Thyroid gland (tissue), 4 donors: ENCODE data around the gene ZNF320. TPM values are rescaled to one million over a fixed set of nuclear protein-coding genes. Genes with fewer than 3 reads are reported as not detected.
A peak's percentile ranks its signal among the peaks of the same experiment; 100 is the strongest.
"Not testable (repeated sequence)": the region's sequence is repeated elsewhere in the genome, so short reads cannot be mapped to it uniquely, and the experiment has no call there.

Experiments
- DNase-seq, 2 donors: peaks; one replicate each; pipeline ENCODE4 v3.0.0-alpha.2; 2019
- H3K27ac ChIP-seq, 3 donors: fragments of 200-600 bp; sonication (generic); 1 replicate in 2 of 3; 2 replicates in 1 of 3; pipeline ENCODE4 v1.5.1; 2016 to 2019; ENCODE audit warnings: mild to moderate bottlenecking in 1 of 3, moderate library complexity in 1 of 3
- H3K27me3 ChIP-seq: fragments of 200-600 bp; sonication (generic); one replicate; pipeline ENCODE4 v1.5.1; 2019
- H3K36me3 ChIP-seq, 2 donors: fragments of 200-600 bp; sonication (generic); one replicate each; pipeline ENCODE4 v1.5.1; 2016 to 2019
- H3K4me1 ChIP-seq, 2 donors: fragments of 200-600 bp; sonication (generic); one replicate each; pipeline ENCODE4 v1.5.1; 2017 to 2019
- H3K4me3 ChIP-seq, 3 donors: fragments of 200-600 bp; sonication (generic); replicated peaks in 1 of 3; 1 replicate in 2 of 3; 2 replicates in 1 of 3; pipeline ENCODE4 v1.5.1; 2016; ENCODE audit warnings: mild to moderate bottlenecking in 1 of 3
- H3K9me3 ChIP-seq: fragments of 200-600 bp; sonication (generic); one replicate; pipeline ENCODE4 v1.5.1; 2017
- CTCF ChIP-seq, 6 experiments: fragments of 200-600 bp in 3 of 6; fragments of 450-650 bp in 3 of 6; sonication (generic) in 3 of 6; IDR thresholded peaks; one replicate each; pipeline ENCODE4 v1.5.1; 2016 to 2019; ENCODE audit warnings: antibody characterized with exemption in 6 of 6, mild to moderate bottlenecking in 2 of 6, inconsistent platforms in 1 of 6, moderate library complexity in 1 of 6
- POLR2A ChIP-seq, 2 donors: fragments of 450-650 bp; IDR thresholded peaks; one replicate each; pipeline ENCODE4 v1.6.1; 2017; ENCODE audit warnings: antibody characterized with exemption in 2 of 2, mild to moderate bottlenecking in 2 of 2, moderate library complexity in 1 of 2
- WGBS, 2 donors: methylation state at CpG; one replicate each; pipeline ENCODE4 v1.1.5; 2017; 5-methylcytosine and 5-hydroxymethylcytosine counted together
- intact Hi-C: fragments of 100-400 bp; cut with DNase I; formaldehyde crosslinking; loops from one replicate; pipeline ENCODE4 v1.15.1; 2023
- total RNA-seq, 4 donors: library from RNA; depleted of rRNA; stranded (reverse); fragments of >200 nt; gene quantifications; one replicate each; pipeline ENCODE4 v1.2.3, GENCODE V29; 2016

The ZNF320 gene
- 10 to 100 TPM; 24.6 to 33.5 (median 27.5) TPM for total RNA-seq

DNA sequence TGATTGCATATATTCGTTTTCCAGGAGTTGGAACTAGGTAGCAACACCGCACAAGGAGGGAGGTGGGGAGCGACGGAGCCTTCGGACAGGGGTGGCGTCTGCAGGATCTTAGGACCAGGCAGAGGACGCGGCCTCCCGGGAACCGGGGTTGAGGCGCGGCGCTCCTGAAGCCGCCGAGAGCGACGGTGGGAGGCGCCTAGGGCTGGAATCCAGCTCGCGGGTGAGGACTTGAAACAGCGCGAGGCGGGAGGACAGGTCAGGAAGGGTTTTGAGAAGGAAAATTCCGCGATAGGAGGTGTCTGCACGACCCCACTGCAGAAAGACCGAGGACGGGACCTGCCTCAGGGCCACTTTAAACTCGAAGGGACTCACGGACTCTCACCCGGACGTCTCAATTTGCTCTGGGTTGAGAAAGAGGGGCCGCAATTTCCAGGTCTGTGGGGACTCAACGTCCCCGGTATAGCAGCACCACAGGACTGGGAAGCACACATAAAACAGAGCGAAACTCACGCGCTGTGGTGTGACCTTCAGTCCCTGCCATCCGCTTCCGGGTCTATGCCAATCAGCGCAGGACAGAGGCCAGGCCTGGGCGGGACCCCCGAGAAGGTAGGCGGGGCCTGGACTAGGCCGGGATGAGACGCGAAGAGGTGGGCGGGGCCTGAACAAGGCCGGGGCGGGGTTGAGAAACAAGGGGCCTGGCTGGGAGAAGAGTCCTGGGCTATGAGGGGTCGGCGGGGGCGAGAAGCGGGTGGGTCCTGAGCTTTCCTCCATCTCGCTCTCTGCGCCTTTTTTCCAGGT, at the start of gene ZNF320:
TSS of gene ZNF320 (minus strand) at position 498 of the 798 bp plus-strand sequence. CDS start 7,380 bp downstream, outside the sequence.
- intact Hi-C loops: no loop called here
- Histone ChIP-seq H3K27me3 (no peaks in the 10 kb centered on the region), H3K9me3 (no peaks in the 10 kb centered on the region), H3K36me3 (no peaks in the 10 kb centered on the region), H3K27ac (peak within 1 kb of the TSS; percentile 63 to 83 (median 69)), H3K4me1 (peaks cover 4 to 12% of the 10 kb centered on the region in 2 donors), H3K4me3 (peak within 1 kb of the TSS; percentile 73 to 99 (median 79))
- TF ChIP-seq POLR2A (IDR thresholded peaks at IDR 0.05): peak; percentile 17 to 81
- no peak for TF ChIP-seq CTCF (IDR thresholded peaks at IDR 0.05)
- 1 to 2% methylated on average over 29 to 55 of the region's 56 CpGs for WGBS, 2 donors
- DNase-seq: peak; percentile 98

GRCh38 chr19:52946322-52947310, 49.2 kb upstream of the ZNF320 start:
- peaks cover 4% of the 10 kb centered on the region for H3K9me3 ChIP-seq
- H3K27ac ChIP-seq: no peak overlapping the region
- 33 to 34% methylated on average over 33 to 38 of the region's 39 CpGs for WGBS, 2 donors
- peaks cover 10 to 17% of the 10 kb centered on the region in 2 donors for H3K36me3 ChIP-seq
- no peaks in the 10 kb centered on the region for H3K27me3 ChIP-seq
- peaks cover 10 to 11% of the 10 kb centered on the region in 2 donors for H3K4me1 ChIP-seq
- DNase-seq: peak; percentile 56 to 69
- peak overlapping the region in 1 of 3 donors; percentile 1 for H3K4me3 ChIP-seq
- intact Hi-C loops: no loop called here
- TF ChIP-seq POLR2A (IDR thresholded peaks at IDR 0.05) (no peak), CTCF (IDR thresholded peaks at IDR 0.05) (no peak)

- TF ChIP-seq CTCF (IDR thresholded peaks at IDR 0.05) (no peak), POLR2A (IDR thresholded peaks at IDR 0.05) (no peak)
- Histone ChIP-seq H3K9me3 (peaks cover 4% of the 10 kb centered on the region), H3K27me3 (no peaks in the 10 kb centered on the region), H3K27ac (no peak overlapping the region), H3K36me3 (peaks cover 2 to 8% of the 10 kb centered on the region in 2 donors), H3K4me3 (no peak overlapping the region), H3K4me1 (peaks cover 10 to 11% of the 10 kb centered on the region in 2 donors)
- WGBS, 2 donors: 53 to 55% methylated on average over 24 of the region's 24 CpGs
- intact Hi-C loops: no loop called here
- DNase-seq: no peak
Observed at GRCh38 chr19:52945652-52946321, 48.4 kb upstream of the ZNF320 start.

DNA sequence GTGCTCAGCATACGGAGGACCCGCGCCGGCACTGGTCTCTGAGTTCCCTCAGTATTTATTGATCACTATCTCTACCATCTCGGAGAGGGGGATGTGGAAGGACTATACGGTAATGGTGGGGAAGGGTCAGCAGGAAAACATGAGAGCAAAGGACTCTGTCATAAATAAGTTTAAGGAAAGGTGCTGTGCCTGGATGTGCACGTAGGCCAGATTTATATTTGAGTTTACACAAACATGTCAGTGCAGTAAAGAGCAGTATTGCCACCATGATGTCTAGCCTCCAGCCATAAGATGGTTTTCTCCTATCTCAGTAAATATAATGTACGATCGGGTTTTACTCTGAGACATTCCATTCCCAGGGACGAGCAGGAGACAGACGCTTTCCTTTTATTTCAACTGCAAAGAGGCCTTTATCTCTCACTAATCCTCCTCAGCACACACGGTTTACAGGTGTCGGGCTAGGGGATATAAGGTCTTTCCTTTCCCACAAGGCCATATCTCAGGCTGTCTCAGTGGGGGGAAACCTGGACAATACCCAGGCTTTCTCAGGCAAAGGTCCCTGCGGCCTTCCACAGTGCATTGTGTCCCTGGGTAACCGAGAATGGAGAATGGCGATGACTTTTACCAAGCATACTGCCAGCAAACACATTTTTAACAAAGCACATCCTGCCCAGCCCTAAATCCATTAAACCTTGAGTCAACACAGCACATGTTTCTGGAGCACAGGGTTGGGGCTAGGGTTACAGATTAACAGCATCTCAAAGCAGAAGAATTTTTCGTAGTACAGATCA, 47.5 kb upstream of the ZNF320 start:
- H3K9me3 ChIP-seq, H3K27ac ChIP-seq, H3K4me3 ChIP-seq, H3K27me3 ChIP-seq, H3K36me3 ChIP-seq, DNase-seq, intact Hi-C loops: not testable (repeated sequence)
- peaks cover 10 to 11% of the 10 kb centered on the region in 2 donors for H3K4me1 ChIP-seq
- WGBS, 2 donors: 88% methylated on average over 17 of the region's 17 CpGs
